Right lung (tissue), 5 donors: Measurements from ENCODE around the gene SALL2. TPM values are rescaled to one million over a fixed set of nuclear protein-coding genes. Genes with fewer than 3 reads are reported as not detected.

Experiments used
- DNase-seq, 2 donors: peaks; one replicate each; pipeline ENCODE4 v3.0.0-alpha.2; 2013
- polyA plus RNA-seq, 5 donors: library from polyadenylated mRNA; unstranded; fragments of 120-200 nt; gene quantifications; one replicate each; pipeline versions ENCODE4 v1.2.1 to v1.2.3, GENCODE V29; 2013; ENCODE audit warnings: inconsistent platforms in 1 of 5, low replicate concordance in 1 of 5; ENCODE audit not compliant: insufficient read length in 5 of 5, insufficient read depth in 1 of 5

Gene SALL2
- polyA plus RNA-seq, 5 donors, result 29.4 to 44.6 (median 33.1) TPM

- DNase-seq, result no peak
Measured at GRCh38 chr14:21529515-21529914, 3.4 kb upstream of the SALL2 start.

GRCh38 chr14:21528381-21529348 lies 2.5 kb upstream of the SALL2 start:
- no peak for DNase-seq

GRCh38 chr14:21527318-21527679 lies 1.2 kb upstream of the SALL2 start:
- DNase-seq, result no peak

- DNase-seq, result no peak
Measured at GRCh38 chr14:21526672-21527317, 649 bp upstream of the SALL2 start.

- DNase-seq, result no peak
Measured at GRCh38 chr14:21525571-21525961, 580 bp downstream of the SALL2 start.

- DNase-seq, result no peak
Measured at GRCh38 chr14:21524575-21525490, 1.3 kb downstream of the SALL2 start.

- DNase-seq, result no peak
Measured at GRCh38 chr14:21523203-21523602, 2.9 kb downstream of the SALL2 start.

GRCh38 chr14:21521501-21521900 lies 4.6 kb downstream of the SALL2 start:
- DNase-seq, result no peak

- no peak for DNase-seq
Measured at GRCh38 chr14:21520767-21521166, 5.4 kb downstream of the SALL2 start.

- DNase-seq, result no peak
Measured at GRCh38 chr14:21518725-21519124, 7.4 kb downstream of the SALL2 start.

- DNase-seq, result no peak
Measured at GRCh38 chr14:21514341-21514740, 11.8 kb downstream of the SALL2 start.

GRCh38 chr14:21510735-21511657 lies 15.2 kb downstream of the SALL2 start, which contains the start of gene METTL3:
Gene METTL3 (minus strand): TSS chr14:21511340. CDS start chr14:21511223, 117 bp downstream.
- DNase-seq, result peak; percentile 96 to 98

GRCh38 chr14:21509432-21510143 lies 16.6 kb downstream of the SALL2 start:
- DNase-seq, result no peak

GRCh38 chr14:21506557-21506956 lies 19.6 kb downstream of the SALL2 start:
- no peak for DNase-seq

GRCh38 chr14:21505012-21505553 lies 21.1 kb downstream of the SALL2 start:
- no peak for DNase-seq

- no peak for DNase-seq
Measured at GRCh38 chr14:21503376-21503775, 22.8 kb downstream of the SALL2 start.

GRCh38 chr14:21501568-21501967 lies 24.6 kb downstream of the SALL2 start:
- DNase-seq, result no peak

- peak in 1 of 2 donors; percentile 36 for DNase-seq
Measured at GRCh38 chr14:21498540-21499526, 27.3 kb downstream of the SALL2 start.
